H1 (cell line): ENCODE measurements around the gene AANAT. TPM values are rescaled to one million over a fixed set of nuclear protein-coding genes. Genes with fewer than 3 reads are reported as not detected.
A peak's percentile ranks its signal among the peaks of the same experiment; 100 is the strongest.

Experiments
- ASH2L ChIP-seq: fragments of 200-600, 300-600 bp; sonication (generic); IDR thresholded peaks from one replicate; pipeline ENCODE4 v1.7.1; 2017; ENCODE audit warnings: low read length
- CTBP2 ChIP-seq: IDR thresholded peaks from 2 replicates; pipeline ENCODE4 v1.7.0; 2011; ENCODE audit warnings: borderline replicate concordance, mild to moderate bottlenecking, moderate library complexity, mixed read lengths, low read length; ENCODE audit not compliant: insufficient read depth, insufficient read length
- E2F6 ChIP-seq: IDR thresholded peaks from 2 replicates; pipeline ENCODE4 v1.6.1; 2012; ENCODE audit warnings: inconsistent platforms
- GTF2F1 ChIP-seq: IDR thresholded peaks from 2 replicates; pipeline ENCODE4 v1.6.1; 2012; ENCODE audit warnings: low read depth, low read length, improper control_type of control experiment, borderline replicate concordance
- HDAC2 ChIP-seq, 2 experiments: fragments of 300-600 bp in 1 of 2; sonication (generic) in 1 of 2; IDR thresholded peaks; 2 replicates each; pipeline ENCODE4 v1.6.1; 2011 to 2012; ENCODE audit warnings: low read depth in 2 of 2, low read length in 2 of 2, mild to moderate bottlenecking in 2 of 2, moderate library complexity in 2 of 2, borderline replicate concordance in 1 of 2, inconsistent platforms in 1 of 2
- JUN ChIP-seq: IDR thresholded peaks from 2 replicates; pipeline ENCODE4 v1.6.1; 2011; ENCODE audit warnings: low read depth, mild to moderate bottlenecking, improper control_type of control experiment, low read length
- KDM1A ChIP-seq: fragments of 200-600, 300-600 bp; sonication (generic); IDR thresholded peaks from 2 replicates; pipeline ENCODE4 v1.7.1; 2016; ENCODE audit warnings: mild to moderate bottlenecking, low read length, borderline replicate concordance
- NANOG ChIP-seq: IDR thresholded peaks from 2 replicates; pipeline ENCODE4 v1.6.1; 2011; ENCODE audit warnings: low read length, low read depth, mild to moderate bottlenecking, inconsistent platforms; ENCODE audit not compliant: insufficient read depth, poor library complexity, severe bottlenecking
- POLR2A ChIP-seq, 2 experiments: IDR thresholded peaks; 1 replicate in 1 of 2; 2 replicates in 1 of 2; pipeline ENCODE4 v1.6.1; 2011; ENCODE audit warnings: low read depth in 2 of 2, low read length in 2 of 2, mild to moderate bottlenecking in 2 of 2; ENCODE audit errors: control extremely low read depth in 1 of 2
- RBBP5 ChIP-seq: IDR thresholded peaks from 2 replicates; pipeline ENCODE4 v1.7.1; 2012; ENCODE audit warnings: low read depth, mild to moderate bottlenecking, inconsistent platforms, low read length, moderate library complexity, borderline replicate concordance
- SP1 ChIP-seq: IDR thresholded peaks from 2 replicates; pipeline ENCODE4 v1.6.1; 2011; ENCODE audit warnings: low read depth, low read length
- SP4 ChIP-seq: IDR thresholded peaks from 2 replicates; pipeline ENCODE4 v1.6.1; 2012; ENCODE audit warnings: low read length, inconsistent platforms
- TBP ChIP-seq: IDR thresholded peaks from 2 replicates; pipeline ENCODE4 v1.6.1; 2011; ENCODE audit warnings: low read depth, low read length, improper control_type of control experiment
- polyA plus RNA-seq, 7 experiments: library from polyadenylated mRNA; depleted of rRNA in 3 of 7; stranded (reverse) in 5 of 7; unstranded in 2 of 7; fragments of >200 nt in 5 of 7; fragments of 200-250 nt in 2 of 7; gene quantifications; 1 replicate in 5 of 7; 2 replicates in 1 of 7; 4 replicates in 1 of 7; pipeline versions ENCODE4 v1.2.1 to v1.2.3, GENCODE V29; 2011 to 2013; ENCODE audit warnings: missing spikeins in 2 of 7, mixed read lengths in 2 of 7
- total RNA-seq: library from RNA; stranded (reverse); fragmentation: NEBNext Ultra II Directional; extraction: Animal tissue kit (Norgen Biotek cat#: 25700); gene quantifications from 2 replicates; pipeline ENCODE4 v1.2.1, GENCODE V29; 2021
- TF ChIP-seq, protein P1 (sequence below): IDR thresholded peaks from 2 replicates; pipeline ENCODE4 v1.6.1; 2011; ENCODE audit warnings: low read length, improper control_type of control experiment

AANAT gene
- total and polyA plus RNA-seq, 2 of the 8 experiments (the other 6 are each of a cell fraction or from before 2014, with no cell fraction given): 0.53 TPM; not detected in 1

GRCh38 chr17:76501018-76501826, 33.8 kb downstream of the AANAT start, which contains the start of gene RHBDF2 (continued):
- TF ChIP-seq GTF2F1 (no peak), E2F6 (no peak), POLR2A (IDR thresholded peaks at IDR 0.05; ENCODE audit: control extremely low read depth in 1 of 2, low read depth in 2 of 2, low read length in 2 of 2) (peak in 1 of 2 experiments; percentile 71; a peak in 2 of 3 replicates), NANOG (no peak), KDM1A (no peak), SP4 (no peak), RBBP5 (no peak), JUN (no peak), HDAC2 (IDR thresholded peaks at IDR 0.05; ENCODE audit: borderline replicate concordance in 1 of 2, low read depth in 2 of 2, low read length in 2 of 2) (0 out of 4 replicates have a peak, but pooled peaks of 1 of the 2 experiments have one; percentile 29), TBP (peak; percentile 51; the same call in 1 of the 2 replicates), ASH2L (no peak), SP1 (0 out of 2 replicates have a peak, but pooled peaks have one; percentile 37), CTBP2 (no peak)
- TF ChIP-seq, protein P1, sequence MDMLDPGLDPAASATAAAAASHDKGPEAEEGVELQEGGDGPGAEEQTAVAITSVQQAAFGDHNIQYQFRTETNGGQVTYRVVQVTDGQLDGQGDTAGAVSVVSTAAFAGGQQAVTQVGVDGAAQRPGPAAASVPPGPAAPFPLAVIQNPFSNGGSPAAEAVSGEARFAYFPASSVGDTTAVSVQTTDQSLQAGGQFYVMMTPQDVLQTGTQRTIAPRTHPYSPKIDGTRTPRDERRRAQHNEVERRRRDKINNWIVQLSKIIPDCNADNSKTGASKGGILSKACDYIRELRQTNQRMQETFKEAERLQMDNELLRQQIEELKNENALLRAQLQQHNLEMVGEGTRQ: no peak
